DMS153 (cell line): ENCODE measurements around the gene NFIB.

ENCODE experiments used
- DNase-seq: peaks from one replicate; lab custom pipeline; 2025; lab: John Stamatoyannopoulos, UW

The NFIB gene

DNA sequence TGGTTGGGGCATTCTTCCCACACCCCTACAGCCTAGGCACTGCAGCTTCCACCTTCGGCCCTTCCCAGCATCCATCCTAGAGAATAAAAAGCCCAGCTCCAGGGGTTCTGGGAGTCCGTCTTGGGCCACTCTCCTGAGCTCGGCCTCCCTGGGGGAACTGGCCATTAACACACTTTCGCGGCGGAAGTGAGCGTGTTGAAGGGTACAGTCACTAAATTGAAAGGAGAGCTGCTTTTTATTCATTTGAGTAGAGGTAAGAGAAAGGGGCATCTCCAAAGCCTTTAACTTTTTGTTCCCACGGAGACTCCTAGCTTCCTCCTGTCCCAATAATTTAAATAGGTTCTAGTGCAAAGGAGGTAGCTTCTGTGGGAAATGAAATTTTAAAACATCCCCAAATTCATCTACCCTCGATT lies 31.0 kb upstream of the NFIB start:
- DNase-seq: peak; percentile 35

GRCh38 chr9:14344053-14344524 lies 30.1 kb upstream of the NFIB start:
- DNase-seq: peak; percentile 61

DNA sequence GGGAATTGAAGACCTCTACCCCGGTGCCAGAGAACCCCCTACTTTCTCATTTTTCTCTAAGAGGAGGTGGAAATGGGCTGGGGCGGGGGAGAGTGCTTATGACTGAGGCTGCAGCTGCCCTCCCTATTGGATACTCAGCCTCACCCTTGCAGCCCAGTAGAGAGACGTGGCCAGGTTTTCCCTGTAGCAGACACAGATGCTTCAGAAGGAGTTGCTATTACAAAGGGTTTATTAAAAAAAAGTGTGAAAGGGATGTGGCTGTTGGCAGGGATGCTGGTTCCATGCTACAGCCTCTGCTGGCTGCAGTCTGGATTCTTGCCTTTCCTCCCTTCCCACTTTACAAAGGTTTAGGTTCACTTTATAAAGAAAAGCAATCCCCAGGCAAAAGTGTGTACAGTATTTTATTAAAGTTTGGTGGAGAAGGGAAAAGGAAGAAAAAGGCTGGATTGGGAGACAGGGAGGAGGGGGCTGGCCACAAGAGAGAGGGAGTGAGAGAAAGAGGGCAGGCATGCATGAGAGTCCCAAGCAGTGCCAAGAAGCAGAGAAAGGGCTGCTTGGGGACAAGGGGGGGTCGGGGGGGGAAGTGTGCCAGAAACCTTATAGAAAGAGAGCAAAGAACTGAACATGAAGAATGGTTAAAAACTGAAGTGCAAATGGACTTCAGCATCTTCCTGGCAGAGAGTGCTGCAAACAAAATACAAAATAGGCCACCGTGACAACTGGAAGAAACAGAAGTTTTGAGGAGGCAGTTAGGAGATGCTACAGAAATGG lies 29.5 kb upstream of the NFIB start:
- DNase-seq: peak; percentile 18

DNA sequence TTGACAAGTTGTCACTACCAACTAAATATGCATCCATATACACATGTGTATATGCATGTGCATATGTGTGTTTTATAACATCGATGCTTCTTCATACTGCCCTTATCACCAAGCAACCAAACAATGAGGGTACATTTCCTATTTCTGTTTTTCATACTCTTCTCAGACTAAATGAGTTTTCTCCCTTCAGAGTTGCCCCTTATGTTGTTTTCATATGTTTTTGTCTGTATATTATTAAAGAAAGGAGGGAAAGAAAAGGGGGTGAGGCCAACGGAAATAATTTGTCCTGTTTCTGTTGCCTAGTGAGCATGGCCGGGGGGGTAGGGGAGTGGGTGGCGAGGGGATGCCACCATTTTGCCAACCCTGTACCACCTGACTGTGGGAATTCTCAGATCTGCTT lies 28.8 kb upstream of the NFIB start:
- DNase-seq: no peak

DNA sequence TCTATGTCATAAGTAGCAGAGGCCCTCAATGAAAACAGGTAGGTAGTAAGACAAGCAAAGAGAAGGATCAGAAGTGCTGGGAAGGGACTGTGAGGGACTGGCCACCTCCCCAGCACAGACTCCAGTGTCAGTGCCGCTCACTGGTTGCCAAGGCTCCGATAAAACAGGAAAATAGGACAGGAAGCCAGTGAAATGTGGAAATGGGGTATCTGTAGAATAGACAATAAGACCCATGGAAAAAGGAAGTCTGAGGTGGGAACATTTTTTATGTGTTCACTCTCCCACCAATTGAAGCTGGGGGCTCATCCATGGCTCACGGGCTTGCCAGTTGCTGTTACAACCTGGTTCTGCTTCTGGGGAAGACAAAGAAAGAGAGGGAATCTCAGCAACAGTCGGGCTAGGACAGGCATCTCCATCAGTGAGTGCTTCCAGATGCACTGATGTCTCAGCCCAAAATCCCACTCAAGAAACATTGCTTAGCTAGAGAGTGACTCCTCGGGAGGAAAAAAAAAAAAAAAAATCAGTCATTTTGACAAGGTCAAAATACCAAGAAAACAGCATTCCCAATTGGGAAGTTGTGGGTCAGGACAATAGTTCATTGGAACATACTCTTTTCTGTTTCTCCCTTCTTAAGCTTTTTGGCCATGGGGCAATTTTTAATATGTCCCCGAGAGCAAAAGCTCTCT lies 27.6 kb upstream of the NFIB start:
- DNase-seq: no peak

DNA sequence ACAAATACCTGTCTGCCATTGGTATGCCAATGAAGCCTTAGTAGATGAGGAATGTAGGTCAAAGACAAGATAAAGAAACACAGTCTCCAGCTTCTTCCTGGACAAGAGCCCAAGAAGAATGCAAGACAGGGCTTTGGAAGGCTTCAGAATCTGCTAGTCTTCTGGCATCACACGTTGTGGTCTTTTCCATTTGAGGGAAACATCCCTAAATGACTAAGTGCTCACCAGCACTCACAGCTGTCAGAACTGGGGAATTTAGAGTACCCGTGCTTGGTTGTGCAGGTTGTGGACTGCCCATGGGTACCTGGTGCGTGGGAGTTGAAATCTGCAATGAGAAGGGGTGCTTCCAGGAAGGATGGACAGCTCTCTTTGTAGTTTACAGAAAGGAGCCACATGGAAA lies 27.1 kb upstream of the NFIB start:
- no peak for DNase-seq

- DNase-seq: no peak
These were observed 26.4 kb upstream of the NFIB start for GRCh38 chr9:14340219-14340873.

DNA sequence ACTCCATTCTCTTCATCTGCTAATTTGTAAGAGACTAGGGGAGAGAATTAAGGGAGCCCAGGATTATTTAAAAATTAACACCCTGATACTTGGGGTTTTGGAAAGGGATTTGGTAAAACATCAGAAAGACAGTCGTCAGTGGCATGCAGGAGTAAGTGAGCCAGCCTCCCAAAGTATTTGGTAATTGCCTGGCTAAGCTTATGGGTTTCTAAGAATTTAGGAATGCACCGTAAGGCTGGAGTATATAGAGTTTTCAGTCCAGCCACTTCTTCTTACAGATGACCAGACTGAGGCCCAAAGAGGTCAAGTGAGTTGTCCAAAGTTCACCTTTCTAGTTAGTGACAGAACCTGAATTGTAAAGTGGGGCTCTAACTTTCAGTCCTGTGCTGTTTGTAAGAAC lies 25.8 kb upstream of the NFIB start:
- no peak for DNase-seq

GRCh38 chr9:14337615-14338014 lies 23.7 kb upstream of the NFIB start:
- no peak for DNase-seq

DNA sequence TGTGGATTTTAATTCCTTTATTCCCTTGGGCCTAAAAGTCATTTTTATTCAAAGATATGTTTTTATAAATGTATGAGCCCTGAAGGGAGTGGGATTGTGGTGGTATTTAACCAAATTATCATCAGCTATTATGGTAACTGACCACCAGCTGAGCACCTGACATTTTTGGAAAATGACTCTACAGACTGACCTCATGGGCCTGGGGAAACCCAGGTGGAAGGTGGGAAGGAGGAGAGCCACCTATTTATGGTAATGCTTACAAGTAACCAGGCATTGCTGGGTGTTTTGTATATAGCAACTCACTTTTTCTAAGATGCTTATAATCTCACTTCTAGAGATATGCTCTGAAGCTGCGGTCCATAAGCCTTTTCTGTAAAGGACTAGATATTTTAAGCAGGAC lies 22.3 kb upstream of the NFIB start:
- DNase-seq: no peak

DNA sequence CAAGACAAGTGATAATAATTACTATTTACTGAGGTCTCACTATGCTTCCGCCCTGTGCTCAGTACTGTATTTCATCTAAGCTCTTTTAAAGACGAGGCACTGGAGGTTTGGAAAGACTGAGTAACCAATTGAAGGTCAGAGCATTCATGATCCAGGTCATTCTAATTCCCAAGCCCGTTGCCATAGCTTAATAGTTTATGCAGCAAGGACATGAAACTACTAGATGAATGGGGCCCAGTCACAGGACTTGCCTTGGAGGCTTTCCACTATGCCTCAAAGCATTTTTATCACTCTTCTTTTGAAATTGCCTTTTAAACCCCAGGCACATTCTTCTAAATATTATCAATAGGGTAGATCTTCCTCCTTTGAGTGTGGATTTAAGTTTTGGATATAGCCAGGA lies 17.2 kb upstream of the NFIB start:
- no peak for DNase-seq

DNA sequence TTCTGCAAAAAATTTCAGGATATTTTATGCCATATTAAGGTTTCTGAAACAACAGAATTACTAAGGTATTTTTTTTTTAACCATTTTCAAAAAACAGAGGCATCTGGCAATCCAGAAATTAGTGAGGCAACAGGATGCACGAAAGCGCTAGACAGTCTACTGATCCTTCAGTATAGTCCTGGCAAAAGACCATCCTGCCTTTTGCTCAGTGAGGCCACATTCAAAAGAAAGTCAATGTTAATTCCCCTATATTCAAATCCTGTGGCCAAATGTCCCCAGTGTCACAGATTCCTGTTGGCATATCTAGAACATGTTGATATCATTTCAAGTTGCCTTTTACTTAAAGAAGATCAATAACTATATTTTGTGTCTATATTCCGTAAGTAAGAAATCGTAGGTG lies 13.1 kb upstream of the NFIB start:
- no peak for DNase-seq

GRCh38 chr9:14326264-14326826 lies 12.4 kb upstream of the NFIB start:
- DNase-seq: peak; percentile 100

- DNase-seq: no peak
These were observed 11.2 kb upstream of the NFIB start for GRCh38 chr9:14325147-14325546.

GRCh38 chr9:14323985-14324650 lies 10.2 kb upstream of the NFIB start:
- DNase-seq: no peak

- DNase-seq: no peak
These were observed 9.4 kb upstream of the NFIB start for GRCh38 chr9:14323083-14323971.

DNA sequence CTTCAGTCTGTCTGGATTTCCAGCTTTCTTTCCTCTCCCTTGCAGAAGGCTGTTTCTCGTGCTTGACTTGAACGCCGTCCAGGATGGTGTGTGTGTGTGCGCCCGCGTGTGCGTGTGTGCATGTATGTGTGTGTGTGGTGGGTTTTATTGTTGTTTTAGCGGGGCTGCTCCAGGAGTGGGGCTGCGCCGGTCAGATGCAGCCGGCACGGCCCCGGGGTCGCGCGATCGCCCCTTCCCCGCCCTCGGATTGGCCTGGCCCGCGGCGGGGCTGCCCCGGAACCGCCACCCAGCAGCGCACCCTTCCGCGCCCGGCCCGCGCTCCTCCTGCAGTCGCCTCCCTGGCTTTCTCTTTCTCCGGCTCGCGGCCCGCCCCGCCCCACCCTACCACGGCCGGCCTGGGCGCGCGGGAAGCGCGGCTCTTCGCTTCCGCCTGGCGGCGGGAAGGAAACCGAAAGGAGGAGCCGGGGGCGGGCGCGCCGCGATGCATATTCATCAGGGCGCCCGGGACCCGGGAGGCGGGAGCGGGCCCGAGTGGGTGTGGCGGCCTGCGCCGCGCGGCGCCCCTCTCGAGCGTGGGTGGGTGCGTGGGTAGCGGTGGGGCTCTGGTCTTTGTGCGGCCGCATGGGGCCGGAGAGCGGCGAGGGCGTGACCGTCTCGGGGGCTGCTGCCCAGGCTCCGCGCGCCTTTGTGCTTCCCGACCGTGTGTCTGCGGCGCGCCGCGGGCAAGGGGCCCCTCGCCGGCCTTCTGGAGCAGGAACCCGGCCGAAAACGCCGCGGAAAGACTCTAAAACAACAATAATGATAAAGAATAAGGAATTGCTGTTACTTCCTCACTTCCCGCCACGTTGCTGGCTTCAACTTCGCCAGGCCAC lies 8.5 kb upstream of the NFIB start:
- DNase-seq: peak; percentile 95

GRCh38 chr9:14321517-14322130 lies 7.7 kb upstream of the NFIB start:
- no peak for DNase-seq

DNA sequence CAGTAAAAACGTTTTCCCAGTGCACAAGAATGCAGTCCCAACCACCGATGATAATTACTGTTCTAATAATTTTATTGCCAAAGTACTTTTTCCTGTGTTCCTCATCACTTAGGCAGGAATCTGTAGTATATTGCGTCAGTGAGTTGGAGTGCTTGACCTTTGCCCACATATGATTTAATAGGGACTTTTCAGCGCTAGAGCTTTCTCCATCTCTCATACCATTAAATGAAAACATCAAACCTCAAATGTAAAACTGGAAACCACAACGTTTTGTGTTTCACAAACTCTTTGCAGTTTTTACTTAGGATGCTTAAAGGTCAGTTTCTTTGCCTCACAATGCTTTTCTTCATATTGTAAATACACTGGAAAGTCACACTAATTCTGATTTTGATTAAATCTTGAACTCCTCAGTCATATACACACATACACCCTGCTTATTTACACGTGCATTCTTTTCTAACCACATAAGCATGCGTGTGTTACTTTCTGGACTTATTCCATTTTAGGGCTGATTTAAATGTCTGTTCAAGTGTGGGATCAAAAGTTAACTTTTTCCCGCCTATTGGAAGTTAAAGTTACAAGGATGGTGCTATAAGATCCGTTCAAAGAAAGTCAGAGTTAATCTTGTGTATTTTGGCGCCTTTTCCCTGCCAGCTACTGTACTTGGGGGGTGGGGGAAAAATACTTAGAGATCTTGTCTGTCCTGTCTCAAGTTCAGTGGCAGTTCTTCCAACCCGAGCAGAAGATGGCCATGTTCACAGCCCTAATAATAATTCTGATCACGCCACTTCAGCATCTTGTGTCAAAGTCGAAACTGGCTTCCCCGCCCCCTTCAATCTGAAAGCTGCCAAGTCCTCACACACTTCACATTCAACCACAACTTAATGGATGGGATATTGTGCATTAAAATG lies 6.6 kb upstream of the NFIB start:
- DNase-seq: no peak
